Measurements from ENCODE around the gene ITIH1. TPM values are rescaled to one million over a fixed set of nuclear protein-coding genes. Genes with fewer than 3 reads are reported as not detected.

ITIH1 gene
- polyA plus RNA-seq, 1 donor from 2014 or later: not detected

DNA sequence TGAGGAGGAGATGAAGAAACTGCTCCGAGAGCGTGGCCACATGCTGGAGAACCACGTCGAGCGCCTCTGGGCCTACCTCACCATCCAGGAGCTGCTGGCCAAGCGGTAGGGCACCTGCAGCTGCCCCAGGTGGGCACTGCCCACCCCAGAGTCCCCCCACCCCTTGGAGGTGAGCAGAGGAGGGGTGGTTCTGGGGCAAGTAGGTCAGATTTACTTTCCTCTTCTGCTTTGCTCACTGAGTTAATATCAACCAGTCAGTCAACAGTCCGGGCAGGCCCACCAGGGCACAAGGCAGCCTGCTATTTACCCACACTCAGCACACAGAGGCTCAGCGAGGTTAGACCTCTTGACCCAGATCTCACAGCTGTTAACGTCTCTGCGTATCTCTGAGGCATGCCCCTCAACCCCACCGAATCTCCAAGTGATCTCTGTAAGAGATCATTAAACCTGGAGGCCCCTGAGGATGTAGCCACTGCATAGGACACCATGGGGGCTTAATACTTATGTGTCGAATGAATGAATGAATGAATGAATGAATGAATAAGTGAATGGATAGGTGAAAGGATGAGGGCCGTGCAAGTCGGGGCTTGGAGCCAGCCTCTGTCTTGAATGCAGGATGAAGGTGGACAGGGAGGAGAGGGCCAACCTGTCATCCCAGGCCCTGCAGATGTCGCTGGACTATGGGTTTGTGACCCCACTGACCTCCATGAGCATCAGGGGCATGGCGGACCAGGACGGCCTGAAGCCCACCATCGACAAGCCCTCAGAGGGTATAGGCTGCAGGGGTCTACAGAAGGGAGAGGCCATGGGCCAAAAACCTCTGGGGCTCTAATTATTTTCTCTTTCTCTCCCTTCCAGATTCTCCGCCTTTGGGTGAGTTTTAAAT is 9.2 kb downstream of the ITIH1 start:
- no peak overlapping the region for H3K4me2 ChIP-seq (ENCODE audit: low read length)
- H3F3A ChIP-seq (ENCODE audit: insufficient read depth, low read length, poor library complexity, severe bottlenecking): no peaks in the 10 kb centered on the region
- H3K9ac ChIP-seq (ENCODE audit: low read length): no peak overlapping the region
- no peaks in the 10 kb centered on the region for H3K27me3 ChIP-seq (ENCODE audit: insufficient read depth, low read depth, low read length)
- H3K9me2 ChIP-seq (ENCODE audit: insufficient read depth, low read length): no peaks in the 10 kb centered on the region
- no peak overlapping the region for H3K27ac ChIP-seq (ENCODE audit: low read length)
- no peaks in the 10 kb centered on the region for H3K36me3 ChIP-seq (ENCODE audit: insufficient read depth, low read length)
- H4K20me1 ChIP-seq (ENCODE audit: insufficient read depth): no peaks in the 10 kb centered on the region
- H3K9me3 ChIP-seq (ENCODE audit: low read length): no peaks in the 10 kb centered on the region
- TF ChIP-seq RAD21 (conservative IDR thresholded peaks at IDR 0.05) (no peak), SMC3 (conservative IDR thresholded peaks at IDR 0.05; ENCODE audit: poor library complexity) (no peak), POLR2AphosphoS5 (IDR thresholded peaks at IDR 0.05) (no peak), TAF1 (IDR thresholded peaks at IDR 0.05; ENCODE audit: low read depth) (no peak), MXI1 (conservative IDR thresholded peaks at IDR 0.05; ENCODE audit: poor library complexity, severe bottlenecking) (no peak), EZH2 (IDR thresholded peaks at IDR 0.05; ENCODE audit: borderline replicate concordance, insufficient read depth, low read length, poor library complexity, severe bottlenecking) (no peak), EP300 (conservative IDR thresholded peaks at IDR 0.05; ENCODE audit: poor library complexity, severe bottlenecking) (no peak)
- TF ChIP-seq, protein P1, sequence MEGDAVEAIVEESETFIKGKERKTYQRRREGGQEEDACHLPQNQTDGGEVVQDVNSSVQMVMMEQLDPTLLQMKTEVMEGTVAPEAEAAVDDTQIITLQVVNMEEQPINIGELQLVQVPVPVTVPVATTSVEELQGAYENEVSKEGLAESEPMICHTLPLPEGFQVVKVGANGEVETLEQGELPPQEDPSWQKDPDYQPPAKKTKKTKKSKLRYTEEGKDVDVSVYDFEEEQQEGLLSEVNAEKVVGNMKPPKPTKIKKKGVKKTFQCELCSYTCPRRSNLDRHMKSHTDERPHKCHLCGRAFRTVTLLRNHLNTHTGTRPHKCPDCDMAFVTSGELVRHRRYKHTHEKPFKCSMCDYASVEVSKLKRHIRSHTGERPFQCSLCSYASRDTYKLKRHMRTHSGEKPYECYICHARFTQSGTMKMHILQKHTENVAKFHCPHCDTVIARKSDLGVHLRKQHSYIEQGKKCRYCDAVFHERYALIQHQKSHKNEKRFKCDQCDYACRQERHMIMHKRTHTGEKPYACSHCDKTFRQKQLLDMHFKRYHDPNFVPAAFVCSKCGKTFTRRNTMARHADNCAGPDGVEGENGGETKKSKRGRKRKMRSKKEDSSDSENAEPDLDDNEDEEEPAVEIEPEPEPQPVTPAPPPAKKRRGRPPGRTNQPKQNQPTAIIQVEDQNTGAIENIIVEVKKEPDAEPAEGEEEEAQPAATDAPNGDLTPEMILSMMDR (IDR thresholded peaks at IDR 0.05; ENCODE audit: poor library complexity, severe bottlenecking): no peak
- TF ChIP-seq, protein P2, sequence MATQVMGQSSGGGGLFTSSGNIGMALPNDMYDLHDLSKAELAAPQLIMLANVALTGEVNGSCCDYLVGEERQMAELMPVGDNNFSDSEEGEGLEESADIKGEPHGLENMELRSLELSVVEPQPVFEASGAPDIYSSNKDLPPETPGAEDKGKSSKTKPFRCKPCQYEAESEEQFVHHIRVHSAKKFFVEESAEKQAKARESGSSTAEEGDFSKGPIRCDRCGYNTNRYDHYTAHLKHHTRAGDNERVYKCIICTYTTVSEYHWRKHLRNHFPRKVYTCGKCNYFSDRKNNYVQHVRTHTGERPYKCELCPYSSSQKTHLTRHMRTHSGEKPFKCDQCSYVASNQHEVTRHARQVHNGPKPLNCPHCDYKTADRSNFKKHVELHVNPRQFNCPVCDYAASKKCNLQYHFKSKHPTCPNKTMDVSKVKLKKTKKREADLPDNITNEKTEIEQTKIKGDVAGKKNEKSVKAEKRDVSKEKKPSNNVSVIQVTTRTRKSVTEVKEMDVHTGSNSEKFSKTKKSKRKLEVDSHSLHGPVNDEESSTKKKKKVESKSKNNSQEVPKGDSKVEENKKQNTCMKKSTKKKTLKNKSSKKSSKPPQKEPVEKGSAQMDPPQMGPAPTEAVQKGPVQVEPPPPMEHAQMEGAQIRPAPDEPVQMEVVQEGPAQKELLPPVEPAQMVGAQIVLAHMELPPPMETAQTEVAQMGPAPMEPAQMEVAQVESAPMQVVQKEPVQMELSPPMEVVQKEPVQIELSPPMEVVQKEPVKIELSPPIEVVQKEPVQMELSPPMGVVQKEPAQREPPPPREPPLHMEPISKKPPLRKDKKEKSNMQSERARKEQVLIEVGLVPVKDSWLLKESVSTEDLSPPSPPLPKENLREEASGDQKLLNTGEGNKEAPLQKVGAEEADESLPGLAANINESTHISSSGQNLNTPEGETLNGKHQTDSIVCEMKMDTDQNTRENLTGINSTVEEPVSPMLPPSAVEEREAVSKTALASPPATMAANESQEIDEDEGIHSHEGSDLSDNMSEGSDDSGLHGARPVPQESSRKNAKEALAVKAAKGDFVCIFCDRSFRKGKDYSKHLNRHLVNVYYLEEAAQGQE (IDR thresholded peaks at IDR 0.05; ENCODE audit: borderline replicate concordance): no peak
- no peaks in the 10 kb centered on the region for H3K79me2 ChIP-seq (replicated peaks; ENCODE audit: insufficient read depth, low read length)
- no peak overlapping the region for H2AFZ ChIP-seq (ENCODE audit: low read depth, low read length)
- H3K4me3 ChIP-seq (ENCODE audit: low read length): no peak overlapping the region

DNA sequence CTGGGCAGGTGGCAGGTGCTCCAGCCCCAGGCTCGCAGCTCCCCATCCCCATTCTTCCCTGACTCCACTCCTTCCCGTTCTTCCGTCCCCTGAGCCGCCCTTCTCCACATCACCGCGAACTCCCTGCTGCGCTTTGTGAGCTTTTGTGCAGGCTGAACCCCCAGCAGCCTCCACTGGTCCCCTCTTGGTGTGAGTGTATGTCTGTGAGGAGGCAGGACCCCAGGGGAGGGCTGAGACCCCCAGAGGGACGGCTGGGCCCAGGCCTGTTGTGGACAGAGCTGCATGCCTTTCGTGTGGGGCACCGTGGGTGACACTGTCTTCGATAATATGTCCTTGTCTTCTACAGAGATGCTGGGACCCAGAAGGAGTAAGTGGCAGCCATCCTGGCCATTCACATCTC is 9.8 kb downstream of the ITIH1 start:
- H3F3A ChIP-seq (ENCODE audit: insufficient read depth, low read length, poor library complexity, severe bottlenecking): no peaks in the 10 kb centered on the region
- no peak overlapping the region for H3K4me2 ChIP-seq (ENCODE audit: low read length)
- no peaks in the 10 kb centered on the region for H3K9me3 ChIP-seq (ENCODE audit: low read length)
- no peaks in the 10 kb centered on the region for H3K79me2 ChIP-seq (replicated peaks; ENCODE audit: insufficient read depth, low read length)
- no peak overlapping the region for H2AFZ ChIP-seq (ENCODE audit: low read depth, low read length)
- H3K27me3 ChIP-seq (ENCODE audit: insufficient read depth, low read depth, low read length): no peaks in the 10 kb centered on the region
- no peak for TF ChIP-seq MXI1 (conservative IDR thresholded peaks at IDR 0.05; ENCODE audit: poor library complexity, severe bottlenecking)
- TF ChIP-seq EZH2 (IDR thresholded peaks at IDR 0.05; ENCODE audit: borderline replicate concordance, insufficient read depth, low read length, poor library complexity, severe bottlenecking): no peak
- no peak for TF ChIP-seq EP300 (conservative IDR thresholded peaks at IDR 0.05; ENCODE audit: poor library complexity, severe bottlenecking)
- no peak for TF ChIP-seq POLR2AphosphoS5 (IDR thresholded peaks at IDR 0.05)
- TF ChIP-seq SMC3 (conservative IDR thresholded peaks at IDR 0.05; ENCODE audit: poor library complexity): no peak
- TF ChIP-seq, protein P2 (IDR thresholded peaks at IDR 0.05; ENCODE audit: borderline replicate concordance): no peak
- TF ChIP-seq TAF1 (IDR thresholded peaks at IDR 0.05; ENCODE audit: low read depth): no peak
- TF ChIP-seq, protein P1 (IDR thresholded peaks at IDR 0.05; ENCODE audit: poor library complexity, severe bottlenecking): no peak
- TF ChIP-seq RAD21 (conservative IDR thresholded peaks at IDR 0.05): no peak
- no peaks in the 10 kb centered on the region for H4K20me1 ChIP-seq (ENCODE audit: insufficient read depth)
- no peak overlapping the region for H3K27ac ChIP-seq (ENCODE audit: low read length)
- no peaks in the 10 kb centered on the region for H3K9me2 ChIP-seq (ENCODE audit: insufficient read depth, low read length)
- H3K9ac ChIP-seq (ENCODE audit: low read length): no peak overlapping the region
- no peaks in the 10 kb centered on the region for H3K36me3 ChIP-seq (ENCODE audit: insufficient read depth, low read length)
- no peak overlapping the region for H3K4me3 ChIP-seq (ENCODE audit: low read length)
